Activated CD4-positive, alpha-beta T cell treated with anti-CD3 and anti-CD28 coated beads for 36 hours (primary cell): Measurements from ENCODE around the gene ARL8B. TPM values are rescaled to one million over a fixed set of nuclear protein-coding genes. Genes with fewer than 3 reads are reported as not detected.
"Not testable (repeated sequence)": the region's sequence is repeated elsewhere in the genome, so short reads cannot be mapped to it uniquely, and the experiment has no call there.

Source experiments
- ATAC-seq: fragments of 200-7000 bp; cut with Tn5 transposase; one replicate; pipeline ENCODE4 v1.10.0; 2021; ENCODE audit warnings: mild to moderate bottlenecking, moderate library complexity
- CTCF ChIA-PET: fragments of 350-600 bp; sonication (Branson Sonifier 250); formaldehyde crosslinking; loops from one replicate; lab custom pipeline; 2021; ENCODE audit warnings: antibody characterized with exemption; lab: Charles Lee
- POLR2A ChIA-PET: fragments of 350-600 bp; sonication (Branson Sonifier 250); formaldehyde crosslinking; loops from one replicate; lab custom pipeline; 2021; ENCODE audit warnings: antibody characterized with exemption, inconsistent platforms; lab: Charles Lee
- DNase-seq: peaks from one replicate; pipeline ENCODE4 v3.0.0-alpha.2; 2020
- H3K27ac Mint-ChIP-seq: one replicate; pipeline ENCODE4 v1.8.0; 2021; ENCODE audit warnings: mixed read lengths
- H3K27me3 Mint-ChIP-seq: one replicate; pipeline ENCODE4 v1.8.0; 2021; ENCODE audit warnings: mixed read lengths
- H3K36me3 Mint-ChIP-seq: one replicate; pipeline ENCODE4 v1.8.0; 2021; ENCODE audit warnings: low read depth, mixed read lengths
- H3K4me1 Mint-ChIP-seq: one replicate; pipeline ENCODE4 v1.8.0; 2021; ENCODE audit warnings: mixed read lengths
- H3K4me3 Mint-ChIP-seq: one replicate; pipeline ENCODE4 v1.8.0; 2021; ENCODE audit warnings: mild to moderate bottlenecking, moderate library complexity, mixed read lengths
- H3K9me3 Mint-ChIP-seq: one replicate; pipeline ENCODE4 v1.8.0; 2021; ENCODE audit warnings: low read depth, mixed read lengths
- intact Hi-C, 2 experiments: fragments of 100-400 bp; cut with DNase I in 1 of 2; cut with micrococcal nuclease in 1 of 2; formaldehyde crosslinking; loops; one replicate each; pipeline versions ENCODE4 v1.14.2 to v1.15.1; 2022 to 2024; cut with DNase I, micrococcal nuclease
- total RNA-seq, 2 experiments: library from RNA; stranded (reverse); gene quantifications; one replicate each; pipeline ENCODE4 v1.2.3, GENCODE V29; 2021

ARL8B gene
- total RNA-seq, 2 experiments from 2014 or later = 44.7 to 45.1 TPM

- H3K4me1 Mint-ChIP-seq = peaks cover 39% of the 10 kb centered on the region
- intact Hi-C loops = no loop called here
- ATAC-seq (no peak), DNase-seq (no peak)
- H3K4me3 Mint-ChIP-seq = no peak overlapping the region
- ChIA-PET POLR2A (no interaction called here), CTCF (interaction anchor here (1.1 kb wide), 1 partner anchor 23 kb away, joined by 3 read pairs; no protein-coding TSS in a partner anchor)
- H3K27ac Mint-ChIP-seq = no peak overlapping the region
- H3K27me3 Mint-ChIP-seq = no peaks in the 10 kb centered on the region
- H3K9me3 Mint-ChIP-seq = peaks cover 7% of the 10 kb centered on the region
- peaks cover 67% of the 10 kb centered on the region for H3K36me3 Mint-ChIP-seq
Measured at GRCh38 chr3:5145120-5145519, 23.0 kb downstream of the ARL8B start.

GRCh38 chr3:5147152-5147551, 25.1 kb downstream of the ARL8B start:
- H3K36me3 Mint-ChIP-seq = peaks cover 57% of the 10 kb centered on the region

GRCh38 chr3:5149306-5149880, 27.3 kb downstream of the ARL8B start:
- Mint-ChIP-seq H3K4me3 (no peak overlapping the region), H3K27me3 (no peaks in the 10 kb centered on the region), H3K36me3 (peaks cover 48% of the 10 kb centered on the region), H3K27ac (no peak overlapping the region), H3K4me1 (peaks cover 42% of the 10 kb centered on the region), H3K9me3 (no peaks in the 10 kb centered on the region)
- CTCF ChIA-PET = no interaction called here
- intact Hi-C loops = no loop called here
- POLR2A ChIA-PET = no interaction called here
- DNase-seq (no peak), ATAC-seq (no peak)

More at GRCh38 chr3:5147152-5147551, 25.1 kb downstream of the ARL8B start:
- H3K9me3 Mint-ChIP-seq, H3K27me3 Mint-ChIP-seq, H3K4me3 Mint-ChIP-seq, DNase-seq, ATAC-seq, H3K27ac Mint-ChIP-seq, intact Hi-C loops: not testable (repeated sequence)
- ChIA-PET CTCF (interaction anchor here (0.6 kb wide), 1 partner anchor 800 kb away, joined by 3 read pairs; no protein-coding TSS in a partner anchor), POLR2A (interaction anchor here (0.7 kb wide), 1 partner anchor 651 kb away, joined by 4 read pairs; no protein-coding TSS in a partner anchor)
- peaks cover 32% of the 10 kb centered on the region for H3K4me1 Mint-ChIP-seq

GRCh38 chr3:5151586-5151985, 29.5 kb downstream of the ARL8B start:
- POLR2A ChIA-PET = no interaction called here
- intact Hi-C loops = no loop called here
- ATAC-seq (no peak), DNase-seq (no peak)
- CTCF ChIA-PET = interaction anchor here (0.9 to 1.5 kb wide), 2 partner anchors 11 to 17 kb away, joined by 3 read pairs; no protein-coding TSS in a partner anchor
- H3K36me3 Mint-ChIP-seq = peaks cover 36% of the 10 kb centered on the region
- H3K27ac Mint-ChIP-seq = no peak overlapping the region
- peaks cover 56% of the 10 kb centered on the region for H3K4me1 Mint-ChIP-seq
- H3K4me3 Mint-ChIP-seq = no peak overlapping the region
- H3K27me3 Mint-ChIP-seq = no peaks in the 10 kb centered on the region
- H3K9me3 Mint-ChIP-seq = no peaks in the 10 kb centered on the region

- no peak for DNase-seq
- ChIA-PET CTCF (no interaction called here), POLR2A (no interaction called here)
- H3K4me3 Mint-ChIP-seq = no peak overlapping the region
- ATAC-seq = no peak
- no peaks in the 10 kb centered on the region for H3K9me3 Mint-ChIP-seq
- no peaks in the 10 kb centered on the region for H3K27me3 Mint-ChIP-seq
- peaks cover 61% of the 10 kb centered on the region for H3K4me1 Mint-ChIP-seq
- H3K27ac Mint-ChIP-seq = no peak overlapping the region
- peaks cover 30% of the 10 kb centered on the region for H3K36me3 Mint-ChIP-seq
- intact Hi-C loops = no loop called here
Measured at GRCh38 chr3:5153074-5153473, 31.0 kb downstream of the ARL8B start.

- DNase-seq (no peak), ATAC-seq (no peak)
- Mint-ChIP-seq H3K27me3 (no peaks in the 10 kb centered on the region), H3K4me3 (no peak overlapping the region), H3K27ac (no peak overlapping the region), H3K9me3 (no peaks in the 10 kb centered on the region), H3K36me3 (peaks cover 23% of the 10 kb centered on the region), H3K4me1 (peaks cover 55% of the 10 kb centered on the region)
- ChIA-PET CTCF (interaction anchor here (0.7 to 1.1 kb wide), 4 partner anchors 28 to 443 kb away, joined by 3 to 4 read pairs (median 3); no protein-coding TSS in a partner anchor), POLR2A (interaction anchor here (0.5 kb wide), 1 partner anchor 32 kb away, joined by 3 read pairs; the partner anchor contains the start of gene EDEM1)
- intact Hi-C loops = no loop called here
Measured at GRCh38 chr3:5155241-5155640, 33.1 kb downstream of the ARL8B start.

- Mint-ChIP-seq H3K4me1 (peaks cover 66% of the 10 kb centered on the region), H3K27ac (peak overlapping the region; percentile 13), H3K4me3 (no peak overlapping the region), H3K27me3 (no peaks in the 10 kb centered on the region), H3K9me3 (no peaks in the 10 kb centered on the region), H3K36me3 (peaks cover 10% of the 10 kb centered on the region)
- intact Hi-C loops = no loop called here
- no peak for ATAC-seq
- ChIA-PET CTCF (no interaction called here), POLR2A (interaction anchor here (0.6 kb wide), 1 partner anchor 36 kb away, joined by 4 read pairs; no protein-coding TSS in a partner anchor)
- no peak for DNase-seq
Measured at GRCh38 chr3:5160321-5160720, 38.2 kb downstream of the ARL8B start.

- no peaks in the 10 kb centered on the region for H3K9me3 Mint-ChIP-seq
- H3K27ac Mint-ChIP-seq = peak overlapping the region; percentile 41
- peaks cover 65% of the 10 kb centered on the region for H3K4me1 Mint-ChIP-seq
- intact Hi-C loops = no loop called here
- peak; percentile 41 for DNase-seq
- peak; percentile 72 for ATAC-seq
- no peak overlapping the region for H3K4me3 Mint-ChIP-seq
- peaks cover 8% of the 10 kb centered on the region for H3K36me3 Mint-ChIP-seq
- ChIA-PET POLR2A (no interaction called here), CTCF (interaction anchor here (0.7 to 1.0 kb wide), 3 partner anchors 10 to 39 kb away, joined by 3 read pairs; partner anchors contain the start of gene ARL8B)
- no peaks in the 10 kb centered on the region for H3K27me3 Mint-ChIP-seq
Measured at GRCh38 chr3:5160940-5161858, 39.1 kb downstream of the ARL8B start.

- H3K27ac Mint-ChIP-seq = no peak overlapping the region
Measured at GRCh38 chr3:5162102-5162501, 40.0 kb downstream of the ARL8B start.

GRCh38 chr3:5165698-5166097, 43.6 kb downstream of the ARL8B start:
- peaks cover 5% of the 10 kb centered on the region for H3K36me3 Mint-ChIP-seq
- H3K4me3 Mint-ChIP-seq = no peak overlapping the region
- no peaks in the 10 kb centered on the region for H3K27me3 Mint-ChIP-seq
- ChIA-PET POLR2A (no interaction called here), CTCF (no interaction called here)
- ATAC-seq (no peak), DNase-seq (no peak)
- no peaks in the 10 kb centered on the region for H3K9me3 Mint-ChIP-seq
- intact Hi-C loops = loop anchor here in 1 of 2 experiments (2.0 kb wide), 1 partner anchor 15 kb away; no protein-coding TSS in a partner anchor
- H3K27ac Mint-ChIP-seq = peak overlapping the region; percentile 29
- H3K4me1 Mint-ChIP-seq = peaks cover 60% of the 10 kb centered on the region

More at GRCh38 chr3:5162102-5162501, 40.0 kb downstream of the ARL8B start:
- Mint-ChIP-seq H3K4me3 (no peak overlapping the region), H3K36me3 (peaks cover 8% of the 10 kb centered on the region), H3K27me3 (no peaks in the 10 kb centered on the region), H3K9me3 (no peaks in the 10 kb centered on the region), H3K4me1 (peaks cover 68% of the 10 kb centered on the region)
- POLR2A ChIA-PET = no interaction called here
- no peak for DNase-seq
- intact Hi-C loops = no loop called here
- ATAC-seq = no peak
- CTCF ChIA-PET = interaction anchor here (0.7 to 1.2 kb wide), 4 partner anchors 11 to 40 kb away, joined by 3 read pairs; partner anchors contain the start of gene ARL8B

- no peaks in the 10 kb centered on the region for H3K9me3 Mint-ChIP-seq
- no peak overlapping the region for H3K4me3 Mint-ChIP-seq
- CTCF ChIA-PET = interaction anchor here (1.3 to 2.4 kb wide), 2 partner anchors 17 to 20 kb away, joined by 3 to 8 read pairs; partner anchors contain the start of gene EDEM1
- H3K36me3 Mint-ChIP-seq = peaks cover 5% of the 10 kb centered on the region
- H3K4me1 Mint-ChIP-seq = peaks cover 48% of the 10 kb centered on the region
- no peak overlapping the region for H3K27ac Mint-ChIP-seq
- POLR2A ChIA-PET = no interaction called here
- no peaks in the 10 kb centered on the region for H3K27me3 Mint-ChIP-seq
- DNase-seq (no peak), ATAC-seq (no peak)
- intact Hi-C loops = loop anchor here in 1 of 2 experiments (2.0 kb wide), 1 partner anchor 14 kb away; no protein-coding TSS in a partner anchor
Measured at GRCh38 chr3:5166846-5167245, 44.8 kb downstream of the ARL8B start.
